Left hindlimb (tissue), 1 donor: Measurements from ENCODE around the gene SLC25A48.
"Not testable (repeated sequence)": the region's sequence is repeated elsewhere in the genome, so short reads cannot be mapped to it uniquely, and the experiment has no call there.

Source experiments
- DNase-seq: peaks from one replicate; pipeline ENCODE4 v3.0.0-alpha.2; 2018

SLC25A48 gene

GRCh38 chr5:135830384-135830700 is 4.1 kb upstream of the SLC25A48 start:
- DNase-seq: no peak

- DNase-seq: no peak
These were observed 3.6 kb upstream of the SLC25A48 start for GRCh38 chr5:135830876-135831275.

GRCh38 chr5:135831439-135831838 is 3.0 kb upstream of the SLC25A48 start:
- DNase-seq: no peak

GRCh38 chr5:135831851-135832555 is 2.5 kb upstream of the SLC25A48 start:
- DNase-seq: no peak

GRCh38 chr5:135832941-135833920 is 1.2 kb upstream of the SLC25A48 start:
- no peak for DNase-seq

- DNase-seq: no peak
These were observed 363 bp upstream of the SLC25A48 start for GRCh38 chr5:135833961-135834638.

- no peak for DNase-seq
These were observed 1.3 kb downstream of the SLC25A48 start for GRCh38 chr5:135835766-135836165.

GRCh38 chr5:135838395-135838794 is 3.9 kb downstream of the SLC25A48 start:
- not testable (repeated sequence) for DNase-seq

GRCh38 chr5:135839566-135839965 is 5.1 kb downstream of the SLC25A48 start:
- no peak for DNase-seq

GRCh38 chr5:135840959-135841358 is 6.5 kb downstream of the SLC25A48 start:
- no peak for DNase-seq

- DNase-seq: no peak
These were observed 8.3 kb downstream of the SLC25A48 start for GRCh38 chr5:135842737-135843136.

- no peak for DNase-seq
These were observed 9.3 kb downstream of the SLC25A48 start for GRCh38 chr5:135843571-135844337.

- DNase-seq: no peak
These were observed 11.8 kb downstream of the SLC25A48 start for GRCh38 chr5:135846311-135846710.

GRCh38 chr5:135847976-135848375 is 13.5 kb downstream of the SLC25A48 start:
- no peak for DNase-seq

GRCh38 chr5:135850231-135850630 is 15.8 kb downstream of the SLC25A48 start:
- DNase-seq: no peak

GRCh38 chr5:135850671-135851070 is 16.2 kb downstream of the SLC25A48 start:
- no peak for DNase-seq

- no peak for DNase-seq
These were observed 16.9 kb downstream of the SLC25A48 start for GRCh38 chr5:135851186-135851914.

- DNase-seq: no peak
These were observed 17.7 kb downstream of the SLC25A48 start for GRCh38 chr5:135851915-135852845.

GRCh38 chr5:135857630-135858311 is 23.3 kb downstream of the SLC25A48 start:
- DNase-seq: no peak

GRCh38 chr5:135859186-135859585 is 24.7 kb downstream of the SLC25A48 start:
- DNase-seq: not testable (repeated sequence)
